Measurements from ENCODE around the gene GPN3. TPM values are rescaled to one million over a fixed set of nuclear protein-coding genes. Genes with fewer than 3 reads are reported as not detected.
A peak's percentile ranks its signal among the peaks of the same experiment; 100 is the strongest.

Gene GPN3
- total and polyA plus RNA-seq, 2 experiments from 2014 or later = 18.6 to 57.8 TPM

- no peak for TF ChIP-seq CTCF (IDR thresholded peaks at IDR 0.05; ENCODE audit: low read depth, low read length)
- Histone ChIP-seq H3K36me3 (peaks cover 33% of the 10 kb centered on the region), H3K27ac (no peak overlapping the region), H3K4me1 (ENCODE audit: low read depth) (no peaks in the 10 kb centered on the region), H3K9me3 (ENCODE audit: low read depth) (no peaks in the 10 kb centered on the region), H3K4me3 (no peak overlapping the region), H3K27me3 (no peaks in the 10 kb centered on the region)
- DNase-seq (ENCODE audit: low read depth in 1 of 2, low spot score in 1 of 2) = no peak
Observed at GRCh38 chr12:110453569-110454296, 14.3 kb downstream of the GPN3 start.

- H3K4me1 ChIP-seq (ENCODE audit: low read depth) = no peaks in the 10 kb centered on the region
- H3K4me3 ChIP-seq = no peak overlapping the region
- H3K36me3 ChIP-seq = peaks cover 29% of the 10 kb centered on the region
- H3K27me3 ChIP-seq = no peaks in the 10 kb centered on the region
- TF ChIP-seq CTCF (IDR thresholded peaks at IDR 0.05; ENCODE audit: low read depth, low read length) = no peak
- H3K27ac ChIP-seq = peak overlapping the region; percentile 54
- DNase-seq (ENCODE audit: low read depth in 1 of 2, low spot score in 1 of 2) = no peak
- no peaks in the 10 kb centered on the region for H3K9me3 ChIP-seq (ENCODE audit: low read depth)
Observed at GRCh38 chr12:110451263-110451662, 16.8 kb downstream of the GPN3 start.

- H3K27ac ChIP-seq = peak within 1 kb of the TSS; percentile 92
- H3K36me3 ChIP-seq = peaks cover 26% of the 10 kb centered on the region
- H3K27me3 ChIP-seq = no peaks in the 10 kb centered on the region
- H3K4me3 ChIP-seq = peak within 1 kb of the TSS; percentile 98
- peak; percentile 97 for DNase-seq (ENCODE audit: low read depth in 1 of 2, low spot score in 1 of 2)
- no peaks in the 10 kb centered on the region for H3K4me1 ChIP-seq (ENCODE audit: low read depth)
- H3K9me3 ChIP-seq (ENCODE audit: low read depth) = no peaks in the 10 kb centered on the region
- TF ChIP-seq CTCF (IDR thresholded peaks at IDR 0.05; ENCODE audit: low read depth, low read length) = peak; percentile 82
Observed at GRCh38 chr12:110449799-110450497, 18.1 kb downstream of the GPN3 start, which contains the start of gene ARPC3. TSS of gene ARPC3 (minus strand) at chr12:110450337. CDS start at chr12:110450260, 77 bp downstream.

- DNase-seq (ENCODE audit: low read depth in 1 of 2, low spot score in 1 of 2) = no peak
- TF ChIP-seq CTCF (IDR thresholded peaks at IDR 0.05; ENCODE audit: low read depth, low read length) = no peak
- Histone ChIP-seq H3K36me3 (peaks cover 38% of the 10 kb centered on the region), H3K9me3 (ENCODE audit: low read depth) (no peaks in the 10 kb centered on the region), H3K4me3 (no peak overlapping the region), H3K4me1 (ENCODE audit: low read depth) (no peaks in the 10 kb centered on the region), H3K27ac (no peak overlapping the region), H3K27me3 (no peaks in the 10 kb centered on the region)
Observed at GRCh38 chr12:110444455-110444854, 23.6 kb downstream of the GPN3 start.

GRCh38 chr12:110436231-110436630 lies 31.8 kb downstream of the GPN3 start:
- Histone ChIP-seq H3K27me3 (no peaks in the 10 kb centered on the region), H3K36me3 (peaks cover 44% of the 10 kb centered on the region), H3K27ac (peak overlapping the region; percentile 13), H3K4me1 (ENCODE audit: low read depth) (no peaks in the 10 kb centered on the region), H3K9me3 (ENCODE audit: low read depth) (no peaks in the 10 kb centered on the region), H3K4me3 (no peak overlapping the region)
- DNase-seq (ENCODE audit: low read depth in 1 of 2, low spot score in 1 of 2) = peak in 1 of 2 donors; percentile 15
- no peak for TF ChIP-seq CTCF (IDR thresholded peaks at IDR 0.05; ENCODE audit: low read depth, low read length)
